Breast epithelium (tissue), 4 donors: Measurements from ENCODE around the gene PPP2R5B. TPM values are rescaled to one million over a fixed set of nuclear protein-coding genes. Genes with fewer than 3 reads are reported as not detected.
A peak's percentile ranks its signal among the peaks of the same experiment; 100 is the strongest.

Experiments used
- DNase-seq, 2 donors: peaks; one replicate each; pipeline ENCODE4 v3.0.0-alpha.2; 2019; ENCODE audit warnings: low spot score in 2 of 2
- H3K27ac ChIP-seq, 2 donors: fragments of 200-600 bp; sonication (generic) in 1 of 2; one replicate each; pipeline ENCODE4 v1.5.1; 2016 to 2019; ENCODE audit warnings: mild to moderate bottlenecking in 1 of 2
- H3K27me3 ChIP-seq, 2 donors: fragments of 200-600 bp; sonication (generic) in 1 of 2; one replicate each; pipeline versions ENCODE4 v1.5.1 to v1.6.0; 2017 to 2019; ENCODE audit warnings: control low read depth in 1 of 2, mild to moderate bottlenecking in 1 of 2
- H3K36me3 ChIP-seq: fragments of 200-600 bp; one replicate; pipeline ENCODE4 v1.5.1; 2019
- H3K4me1 ChIP-seq, 2 donors: fragments of 200-600 bp; sonication (generic); one replicate each; pipeline ENCODE4 v1.5.1; 2016 to 2019; ENCODE audit warnings: control low read depth in 1 of 2
- H3K4me3 ChIP-seq, 3 donors: fragments of 200-600 bp; sonication (generic); 1 replicate in 2 of 3; 2 replicates in 1 of 3; pipeline ENCODE4 v1.5.1; 2016 to 2019; ENCODE audit warnings: mild to moderate bottlenecking in 3 of 3, moderate library complexity in 2 of 3
- H3K9me3 ChIP-seq, 2 donors: fragments of 200-600 bp; sonication (generic) in 1 of 2; one replicate each; pipeline ENCODE4 v1.5.1; 2016 to 2019; ENCODE audit warnings: control low read depth in 1 of 2
- CTCF ChIP-seq, 3 donors: fragments of 450-650 bp; IDR thresholded peaks; one replicate each; pipeline ENCODE4 v1.5.1; 2016 to 2017; ENCODE audit warnings: antibody characterized with exemption in 3 of 3, mild to moderate bottlenecking in 3 of 3, moderate library complexity in 3 of 3
- POLR2A ChIP-seq: fragments of 450-650 bp; IDR thresholded peaks from one replicate; pipeline ENCODE4 v1.6.1; 2016; ENCODE audit warnings: antibody characterized with exemption, mild to moderate bottlenecking, moderate library complexity
- POLR2AphosphoS5 ChIP-seq, 3 donors: sonication (generic); formaldehyde crosslinking; IDR thresholded peaks; one replicate each; pipeline ENCODE4 v1.6.1; 2017; ENCODE audit warnings: antibody characterized with exemption in 3 of 3
- intact Hi-C: fragments of 100-400 bp; cut with DNase I; formaldehyde crosslinking; loops from one replicate; pipeline ENCODE4 v1.15.1; 2023; ENCODE audit warnings: low total_unique reads
- total RNA-seq, 3 donors: library from RNA; depleted of rRNA; stranded (reverse); fragments of >200 nt; gene quantifications; one replicate each; pipeline ENCODE4 v1.1.0, GENCODE V29; 2016

The PPP2R5B gene
- total RNA-seq, 3 donors from 2014 or later: 12.8 to 14.0 (median 13.8) TPM

- H3K27me3 ChIP-seq: no peaks in the 10 kb centered on the region
- H3K4me3 ChIP-seq: no peak overlapping the region
- H3K27ac ChIP-seq: no peak overlapping the region
- H3K9me3 ChIP-seq: no peaks in the 10 kb centered on the region
- peaks cover 0 to 4% of the 10 kb centered on the region in 2 donors for H3K4me1 ChIP-seq
- intact Hi-C loops: no loop called here
- no peak for TF ChIP-seq CTCF (IDR thresholded peaks at IDR 0.05)
- TF ChIP-seq POLR2AphosphoS5 (IDR thresholded peaks at IDR 0.05): no peak
- no peak for TF ChIP-seq POLR2A
- no peak for DNase-seq
- H3K36me3 ChIP-seq: no peaks in the 10 kb centered on the region
These were observed 38.9 kb upstream of the PPP2R5B start for GRCh38 chr11:64885367-64886286.

- Histone ChIP-seq H3K4me3 (peak overlapping the region in 2 of 3 donors; percentile 32 to 57), H3K27ac (peak overlapping the region; percentile 50 to 60)
- intact Hi-C loops: no loop called here
These were observed 37.2 kb upstream of the PPP2R5B start for GRCh38 chr11:64887234-64887756.

GRCh38 chr11:64887757-64888405 lies 36.6 kb upstream of the PPP2R5B start:
- no peaks in the 10 kb centered on the region for H3K9me3 ChIP-seq
- DNase-seq: peak; percentile 54 to 83
- no peaks in the 10 kb centered on the region for H3K27me3 ChIP-seq
- peak in 1 of 3 donors; percentile 40 for TF ChIP-seq POLR2AphosphoS5 (IDR thresholded peaks at IDR 0.05)
- peak; percentile 92 to 95 (median 92) for TF ChIP-seq CTCF (IDR thresholded peaks at IDR 0.05)
- TF ChIP-seq POLR2A: no peak
- intact Hi-C loops: no loop called here
- H3K4me1 ChIP-seq: peaks cover 0 to 4% of the 10 kb centered on the region in 2 donors
- H3K36me3 ChIP-seq: no peaks in the 10 kb centered on the region
- peak overlapping the region; percentile 50 to 60 for H3K27ac ChIP-seq
- H3K4me3 ChIP-seq: peak overlapping the region; percentile 14 to 57 (median 32)

More at GRCh38 chr11:64887234-64887756, 37.2 kb upstream of the PPP2R5B start:
- TF ChIP-seq POLR2AphosphoS5 (IDR thresholded peaks at IDR 0.05): no peak
- Histone ChIP-seq H3K27me3 (no peaks in the 10 kb centered on the region), H3K9me3 (no peaks in the 10 kb centered on the region), H3K36me3 (no peaks in the 10 kb centered on the region), H3K4me1 (peaks cover 0 to 4% of the 10 kb centered on the region in 2 donors)
- DNase-seq: no peak

- intact Hi-C loops: no loop called here
- no peak for DNase-seq
- H3K4me3 ChIP-seq: peak overlapping the region in 2 of 3 donors; percentile 32 to 57
These were observed 36.1 kb upstream of the PPP2R5B start for GRCh38 chr11:64888406-64888728.

More at GRCh38 chr11:64888406-64888728, 36.1 kb upstream of the PPP2R5B start:
- Histone ChIP-seq H3K4me1 (peaks cover 0 to 4% of the 10 kb centered on the region in 2 donors), H3K27me3 (no peaks in the 10 kb centered on the region), H3K27ac (peak overlapping the region in 1 of 2 donors; percentile 60), H3K9me3 (no peaks in the 10 kb centered on the region), H3K36me3 (no peaks in the 10 kb centered on the region)
- TF ChIP-seq CTCF (IDR thresholded peaks at IDR 0.05) (no peak), POLR2A (no peak), POLR2AphosphoS5 (IDR thresholded peaks at IDR 0.05) (no peak)
